NT2/D1 (cell line): ENCODE results near the gene BABAM2.

Experiments
- DNase-seq: peaks from one replicate; pipeline ENCODE4 v3.0.0-alpha.2; 2011; ENCODE audit warnings: low read depth, low spot score
- H3K27me3 ChIP-seq: 2 replicates; pipeline ENCODE4 v1.6.0; 2011; ENCODE audit warnings: mild to moderate bottlenecking; ENCODE audit not compliant: insufficient read length, insufficient read depth
- H3K36me3 ChIP-seq: 2 replicates; pipeline ENCODE4 v1.6.1; 2011; ENCODE audit warnings: mild to moderate bottlenecking, low read length, mixed read lengths; ENCODE audit not compliant: insufficient read depth, insufficient read length
- H3K4me1 ChIP-seq: 2 replicates; pipeline ENCODE4 v1.5.1; 2011; ENCODE audit not compliant: insufficient read depth, insufficient read length
- H3K4me3 ChIP-seq: 2 replicates; pipeline ENCODE4 v1.5.1; 2011; ENCODE audit warnings: low read depth; ENCODE audit not compliant: insufficient read length
- H3K9ac ChIP-seq: 2 replicates; pipeline ENCODE4 v1.6.0; 2011; ENCODE audit warnings: low read depth; ENCODE audit not compliant: insufficient read length
- H3K9me3 ChIP-seq: 2 replicates; pipeline ENCODE4 v1.5.1; 2011; ENCODE audit warnings: mild to moderate bottlenecking, low read length; ENCODE audit not compliant: insufficient read depth
- SUZ12 ChIP-seq: IDR thresholded peaks from 2 replicates; pipeline ENCODE4 v1.6.1; 2011; ENCODE audit not compliant: insufficient read length, insufficient read depth; ENCODE audit errors: extremely low read depth
- YY1 ChIP-seq: IDR thresholded peaks from 2 replicates; pipeline ENCODE4 v1.6.1; 2011; ENCODE audit not compliant: insufficient read length, insufficient read depth
- ZNF274 ChIP-seq: IDR thresholded peaks from 2 replicates; pipeline ENCODE4 v1.6.1; 2011; ENCODE audit warnings: mild to moderate bottlenecking, low read depth, low read length

Gene BABAM2

DNA sequence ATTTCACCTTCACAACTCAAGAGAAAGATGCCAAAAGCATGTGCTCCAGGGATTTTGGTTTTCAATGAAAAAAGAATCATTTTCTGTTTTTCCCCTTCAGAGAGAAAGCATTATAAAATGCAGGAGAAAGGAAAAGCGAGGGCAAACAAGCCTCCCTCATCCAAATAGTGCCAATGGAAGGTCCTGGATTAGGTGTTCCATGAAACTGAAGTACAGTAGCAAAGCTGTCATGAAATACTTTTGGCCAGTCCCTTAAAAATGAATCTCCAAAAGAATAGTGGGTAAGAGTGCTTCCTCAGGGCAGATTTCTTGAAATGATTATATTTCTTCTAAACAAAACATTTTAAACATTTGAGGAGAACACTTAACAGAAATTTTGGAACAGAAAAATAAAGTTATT lies 320.0 kb downstream of the BABAM2 start:
- DNase-seq: no peak
- Histone ChIP-seq H3K27me3 (no peaks in the 10 kb centered on the region), H3K4me1 (no peaks in the 10 kb centered on the region), H3K9ac (no peak overlapping the region), H3K36me3 (no peaks in the 10 kb centered on the region), H3K9me3 (no peaks in the 10 kb centered on the region), H3K4me3 (no peak overlapping the region)
- no peak for TF ChIP-seq ZNF274
- no peak for TF ChIP-seq SUZ12
- no peak for TF ChIP-seq YY1

DNA sequence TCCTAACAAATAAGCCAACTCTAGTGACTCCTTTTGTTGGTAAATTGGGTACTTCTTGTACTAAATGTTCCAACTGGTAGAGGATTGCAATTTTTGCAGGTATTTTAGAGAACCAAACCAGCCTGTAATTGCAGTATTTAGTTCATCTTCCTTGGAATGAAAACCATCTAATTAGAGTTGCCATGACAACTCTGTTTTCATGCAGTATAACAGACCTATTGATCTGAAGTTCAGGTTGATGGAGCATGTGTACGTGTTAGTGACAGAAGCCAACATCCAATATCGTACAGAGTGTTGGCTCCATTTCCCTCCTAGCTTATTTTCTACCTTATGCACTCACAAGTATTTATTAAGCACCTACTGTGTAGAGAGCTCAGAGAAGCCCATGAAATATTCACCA lies 325.8 kb downstream of the BABAM2 start:
- Histone ChIP-seq H3K4me3 (no peak overlapping the region), H3K4me1 (no peaks in the 10 kb centered on the region), H3K27me3 (no peaks in the 10 kb centered on the region), H3K9me3 (no peaks in the 10 kb centered on the region), H3K9ac (no peak overlapping the region), H3K36me3 (no peaks in the 10 kb centered on the region)
- DNase-seq: no peak
- TF ChIP-seq SUZ12 (no peak), ZNF274 (no peak), YY1 (no peak)

DNA sequence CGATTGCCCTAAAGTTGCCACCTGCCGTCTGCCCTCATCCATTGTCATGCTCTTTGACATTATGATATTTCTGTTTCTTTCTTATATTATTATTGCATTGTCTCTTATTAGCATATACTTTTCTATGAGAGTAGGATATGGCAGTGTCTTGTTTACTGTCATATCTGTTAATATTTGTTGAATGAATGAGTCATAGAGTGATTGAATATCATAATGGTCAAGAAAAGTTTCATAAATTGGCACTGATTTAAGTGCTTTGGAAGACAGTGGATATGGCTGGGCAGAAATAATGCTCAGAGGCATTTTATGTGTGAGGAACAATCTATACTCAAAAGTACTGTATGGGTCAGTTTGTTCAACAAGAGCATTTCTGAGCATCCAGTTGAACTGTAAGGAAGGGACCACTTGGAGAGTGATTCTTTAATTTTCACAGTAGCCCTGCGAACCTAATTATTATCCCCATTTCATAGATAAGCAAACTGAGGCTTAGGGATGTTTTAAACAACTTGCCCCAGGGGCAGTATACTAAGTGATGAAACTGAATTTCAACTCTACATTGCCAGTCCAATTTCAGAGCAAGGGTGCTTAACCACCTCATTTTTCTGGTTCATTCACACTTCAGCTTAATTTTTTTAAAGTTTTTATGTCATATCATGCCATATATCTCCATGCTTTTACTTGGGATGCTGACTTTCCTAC lies 326.7 kb downstream of the BABAM2 start:
- no peaks in the 10 kb centered on the region for H3K9me3 ChIP-seq
- no peak for TF ChIP-seq YY1
- TF ChIP-seq ZNF274: no peak
- TF ChIP-seq SUZ12: no peak
- no peaks in the 10 kb centered on the region for H3K4me1 ChIP-seq
- no peak for DNase-seq
- no peak overlapping the region for H3K4me3 ChIP-seq
- H3K9ac ChIP-seq: no peak overlapping the region
- H3K36me3 ChIP-seq: no peaks in the 10 kb centered on the region
- no peaks in the 10 kb centered on the region for H3K27me3 ChIP-seq

DNA sequence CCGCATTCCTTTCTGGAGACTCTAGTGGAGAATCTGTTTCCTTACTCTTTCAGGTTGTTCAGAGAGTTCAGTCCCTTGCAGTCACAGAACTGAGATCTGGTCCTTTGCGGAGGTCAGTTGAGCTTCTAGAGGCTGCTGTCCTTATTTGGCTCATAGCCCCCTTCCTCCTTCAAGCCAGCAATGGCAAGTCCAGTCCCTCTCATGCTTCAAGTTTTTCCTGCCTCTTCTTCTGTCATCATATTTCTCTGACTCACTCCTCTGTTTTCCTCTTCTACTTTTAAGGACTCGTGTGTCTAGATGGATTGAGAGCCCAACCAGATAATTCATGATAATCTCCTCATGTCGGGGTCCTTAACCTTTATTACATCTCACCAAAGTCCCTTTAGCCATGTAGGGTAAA lies 328.6 kb downstream of the BABAM2 start:
- Histone ChIP-seq H3K27me3 (no peaks in the 10 kb centered on the region), H3K9ac (no peak overlapping the region), H3K4me3 (no peak overlapping the region), H3K4me1 (no peaks in the 10 kb centered on the region), H3K9me3 (no peaks in the 10 kb centered on the region), H3K36me3 (no peaks in the 10 kb centered on the region)
- TF ChIP-seq SUZ12 (no peak), YY1 (no peak), ZNF274 (no peak)
- DNase-seq: no peak

DNA sequence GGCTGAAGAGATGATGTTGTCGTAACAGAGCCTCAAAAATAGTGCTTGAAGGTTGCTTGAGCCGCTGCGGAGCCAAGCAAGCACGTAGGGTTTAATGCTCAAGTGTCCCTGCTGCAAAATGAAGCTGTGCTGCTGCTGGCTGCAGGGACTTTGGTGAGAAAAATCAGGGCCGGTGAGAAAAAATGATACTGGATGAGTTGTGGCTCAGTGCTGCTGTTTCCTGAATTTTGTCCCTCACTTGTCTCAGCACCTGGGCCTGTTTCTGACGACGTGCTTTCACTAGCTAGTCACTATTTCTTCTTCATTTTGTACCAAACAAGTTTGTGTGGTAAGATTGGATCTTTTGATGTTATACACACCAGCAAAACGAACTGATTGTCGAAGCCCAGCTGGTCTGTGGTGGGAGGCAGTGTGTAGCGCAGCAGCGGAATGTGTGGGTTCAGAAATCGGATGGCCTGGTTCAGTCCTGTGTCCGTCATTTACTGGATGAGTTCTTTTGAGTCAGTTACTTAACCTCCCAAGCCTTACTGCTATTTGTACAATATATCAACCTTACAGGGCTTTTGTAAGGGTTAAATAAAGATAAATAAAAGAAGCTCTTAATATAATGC lies 329.3 kb downstream of the BABAM2 start:
- Histone ChIP-seq H3K9me3 (no peaks in the 10 kb centered on the region), H3K36me3 (no peaks in the 10 kb centered on the region), H3K4me1 (no peaks in the 10 kb centered on the region), H3K4me3 (no peak overlapping the region), H3K9ac (no peak overlapping the region), H3K27me3 (no peaks in the 10 kb centered on the region)
- TF ChIP-seq YY1 (no peak), ZNF274 (no peak), SUZ12 (no peak)
- no peak for DNase-seq

DNA sequence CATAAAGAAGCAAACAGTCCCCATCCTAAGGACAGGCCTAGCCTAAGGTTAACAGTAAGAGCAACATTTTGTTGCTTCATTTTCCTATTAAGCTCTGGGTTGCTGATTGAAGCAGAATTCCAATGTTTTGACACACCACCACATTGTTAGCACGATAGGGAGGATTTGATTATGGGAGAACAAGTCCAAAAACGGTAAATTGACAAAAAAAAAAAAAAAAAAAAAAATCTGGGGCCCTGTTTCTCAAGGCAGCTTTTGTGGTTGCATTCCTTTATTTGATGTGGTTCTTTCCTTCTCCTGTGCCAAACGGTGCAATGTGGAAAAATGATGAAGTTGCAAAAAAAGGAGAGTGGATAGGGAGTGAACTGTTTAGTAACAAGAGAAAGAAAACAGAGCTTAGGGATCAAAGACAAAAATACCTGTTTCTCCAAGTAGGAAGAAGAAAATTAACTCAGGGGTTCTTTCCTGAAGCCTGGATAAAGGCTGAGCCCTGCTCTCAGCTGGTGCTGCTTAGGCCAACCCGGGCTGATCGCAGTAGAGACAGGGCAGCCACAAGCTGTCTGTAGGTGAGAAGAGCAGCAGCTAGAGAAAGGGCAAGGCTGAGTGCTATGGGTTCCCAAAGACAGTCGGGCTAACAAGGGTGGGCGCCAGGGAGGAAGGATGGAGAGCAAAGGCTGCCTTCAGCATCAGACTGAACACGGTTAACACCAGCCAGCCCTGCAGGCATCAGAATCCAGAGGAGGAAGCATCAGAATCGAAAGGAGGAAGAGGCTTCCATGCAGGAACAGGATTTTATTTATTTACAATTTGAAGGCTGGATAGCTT lies 334.3 kb downstream of the BABAM2 start:
- Histone ChIP-seq H3K27me3 (no peaks in the 10 kb centered on the region), H3K4me1 (no peaks in the 10 kb centered on the region), H3K4me3 (no peak overlapping the region), H3K36me3 (no peaks in the 10 kb centered on the region), H3K9me3 (no peaks in the 10 kb centered on the region), H3K9ac (no peak overlapping the region)
- no peak for DNase-seq
- TF ChIP-seq ZNF274: no peak
- no peak for TF ChIP-seq YY1
- TF ChIP-seq SUZ12: no peak

DNA sequence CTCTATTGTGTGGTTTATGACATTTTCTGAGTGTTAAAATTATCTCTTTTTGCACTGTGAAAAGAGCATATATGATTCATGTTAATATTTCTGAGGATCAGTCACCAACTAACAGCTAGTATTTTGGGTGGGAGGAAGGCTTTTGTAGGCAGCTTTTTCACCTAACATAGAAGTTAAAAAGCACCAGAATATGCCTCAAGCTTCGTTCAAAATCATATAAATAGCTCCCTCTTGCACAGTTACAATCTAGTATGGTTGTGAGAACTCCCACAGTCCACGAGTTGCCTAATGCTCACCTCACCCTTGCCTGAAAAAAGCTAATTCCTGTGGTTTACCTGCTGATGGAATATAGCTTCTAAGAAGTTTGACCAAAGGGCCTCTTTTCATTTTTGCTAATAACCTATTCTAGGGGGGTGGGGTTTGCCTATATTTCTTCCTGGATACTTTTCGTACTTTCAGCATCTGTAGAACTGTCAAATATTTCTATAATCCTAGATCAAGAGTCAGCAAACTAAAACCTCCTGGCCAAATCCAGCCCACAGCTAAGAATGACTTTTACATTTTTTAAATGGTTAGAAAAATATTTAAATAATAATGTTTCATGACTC lies 335.0 kb downstream of the BABAM2 start:
- no peak overlapping the region for H3K9ac ChIP-seq
- TF ChIP-seq ZNF274 (no peak), SUZ12 (no peak), YY1 (no peak)
- H3K9me3 ChIP-seq: no peaks in the 10 kb centered on the region
- H3K27me3 ChIP-seq: no peaks in the 10 kb centered on the region
- no peak for DNase-seq
- no peak overlapping the region for H3K4me3 ChIP-seq
- no peaks in the 10 kb centered on the region for H3K36me3 ChIP-seq
- H3K4me1 ChIP-seq: no peaks in the 10 kb centered on the region
